SK-N-SH (cell line): ENCODE data around the gene RFTN1.

Experiments used
- EZH2phosphoT487 ChIP-seq: fragments of 200-600 bp; sonication (generic); IDR thresholded peaks from 2 replicates; pipeline ENCODE4 v1.6.1; 2017; ENCODE audit warnings: low read depth, mixed run types, mild to moderate bottlenecking, antibody characterized with exemption, moderate library complexity, borderline replicate concordance
- GABPA ChIP-seq: IDR thresholded peaks from 2 replicates; pipeline ENCODE4 v1.4.0; 2012; ENCODE audit warnings: low read depth, mild to moderate bottlenecking
- TF ChIP-seq, protein P1 (sequence below): fragments of 150-350 bp; IDR thresholded peaks from 2 replicates; pipeline ENCODE4 v1.6.1; 2017; ENCODE audit warnings: antibody characterized with exemption, low read length, low read depth, borderline replicate concordance

DNA sequence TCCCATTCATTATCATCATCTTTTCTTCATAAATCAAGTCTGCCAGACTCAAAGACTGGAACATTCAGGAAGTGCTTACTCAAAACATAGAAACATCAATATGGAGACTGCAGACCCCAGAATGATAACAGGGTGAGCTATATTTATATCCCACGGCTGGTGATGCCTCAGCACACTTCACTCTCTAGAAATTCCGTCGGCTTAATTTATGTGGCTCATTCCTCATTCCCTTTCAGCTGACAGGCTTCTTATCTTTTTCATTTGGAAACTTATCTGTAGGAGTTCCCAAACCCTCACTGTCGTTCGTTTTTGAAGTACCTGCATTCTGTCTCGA lies 45.5 kb downstream of the RFTN1 start:
- TF ChIP-seq EZH2phosphoT487: no peak
- TF ChIP-seq GABPA: no peak
- TF ChIP-seq, protein P1, sequence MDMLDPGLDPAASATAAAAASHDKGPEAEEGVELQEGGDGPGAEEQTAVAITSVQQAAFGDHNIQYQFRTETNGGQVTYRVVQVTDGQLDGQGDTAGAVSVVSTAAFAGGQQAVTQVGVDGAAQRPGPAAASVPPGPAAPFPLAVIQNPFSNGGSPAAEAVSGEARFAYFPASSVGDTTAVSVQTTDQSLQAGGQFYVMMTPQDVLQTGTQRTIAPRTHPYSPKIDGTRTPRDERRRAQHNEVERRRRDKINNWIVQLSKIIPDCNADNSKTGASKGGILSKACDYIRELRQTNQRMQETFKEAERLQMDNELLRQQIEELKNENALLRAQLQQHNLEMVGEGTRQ: no peak
